ENCODE measurements around the gene HRH1. TPM values are rescaled to one million over a fixed set of nuclear protein-coding genes. Genes with fewer than 3 reads are reported as not detected.

The HRH1 gene
- total RNA-seq, 1 donor from 2014 or later, result 1.4 TPM

DNA sequence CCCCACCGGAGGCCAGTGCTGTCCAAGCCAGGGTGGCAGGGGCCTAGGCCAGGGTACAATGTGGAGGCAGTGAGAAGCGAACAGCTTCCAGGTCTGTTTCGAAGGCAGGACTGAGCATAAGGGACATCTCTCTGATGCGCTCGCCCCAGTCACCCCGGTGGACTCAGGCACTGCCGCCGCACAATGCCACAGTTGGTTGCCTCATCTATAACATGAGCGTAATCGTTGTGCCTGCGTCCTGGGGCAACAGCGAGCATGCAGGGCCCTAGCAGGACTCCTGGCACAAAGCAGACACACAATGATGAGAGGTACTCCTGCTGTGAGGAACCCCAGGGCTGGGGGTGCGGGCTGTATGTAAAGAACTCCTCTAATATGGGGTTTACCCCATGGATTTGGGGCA is 14.1 kb downstream of the HRH1 start:
- no peaks in the 10 kb centered on the region for H3K36me3 ChIP-seq
- TF ChIP-seq, protein P1, sequence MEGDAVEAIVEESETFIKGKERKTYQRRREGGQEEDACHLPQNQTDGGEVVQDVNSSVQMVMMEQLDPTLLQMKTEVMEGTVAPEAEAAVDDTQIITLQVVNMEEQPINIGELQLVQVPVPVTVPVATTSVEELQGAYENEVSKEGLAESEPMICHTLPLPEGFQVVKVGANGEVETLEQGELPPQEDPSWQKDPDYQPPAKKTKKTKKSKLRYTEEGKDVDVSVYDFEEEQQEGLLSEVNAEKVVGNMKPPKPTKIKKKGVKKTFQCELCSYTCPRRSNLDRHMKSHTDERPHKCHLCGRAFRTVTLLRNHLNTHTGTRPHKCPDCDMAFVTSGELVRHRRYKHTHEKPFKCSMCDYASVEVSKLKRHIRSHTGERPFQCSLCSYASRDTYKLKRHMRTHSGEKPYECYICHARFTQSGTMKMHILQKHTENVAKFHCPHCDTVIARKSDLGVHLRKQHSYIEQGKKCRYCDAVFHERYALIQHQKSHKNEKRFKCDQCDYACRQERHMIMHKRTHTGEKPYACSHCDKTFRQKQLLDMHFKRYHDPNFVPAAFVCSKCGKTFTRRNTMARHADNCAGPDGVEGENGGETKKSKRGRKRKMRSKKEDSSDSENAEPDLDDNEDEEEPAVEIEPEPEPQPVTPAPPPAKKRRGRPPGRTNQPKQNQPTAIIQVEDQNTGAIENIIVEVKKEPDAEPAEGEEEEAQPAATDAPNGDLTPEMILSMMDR (IDR thresholded peaks at IDR 0.05; ENCODE audit: borderline replicate concordance), result no peak
- peaks cover under 1% of the 10 kb centered on the region for H3K27me3 ChIP-seq (ENCODE audit: low read depth)
- no peak overlapping the region for H3K27ac ChIP-seq (replicated peaks)
- no peaks in the 10 kb centered on the region for H3K9me3 ChIP-seq (replicated peaks)
- DNase-seq, result no peak
- intact Hi-C loops (cut with micrococcal nuclease), result no loop called here
- peaks cover 13% of the 10 kb centered on the region for H3K4me1 ChIP-seq
- no peak overlapping the region for H3K4me3 ChIP-seq

DNA sequence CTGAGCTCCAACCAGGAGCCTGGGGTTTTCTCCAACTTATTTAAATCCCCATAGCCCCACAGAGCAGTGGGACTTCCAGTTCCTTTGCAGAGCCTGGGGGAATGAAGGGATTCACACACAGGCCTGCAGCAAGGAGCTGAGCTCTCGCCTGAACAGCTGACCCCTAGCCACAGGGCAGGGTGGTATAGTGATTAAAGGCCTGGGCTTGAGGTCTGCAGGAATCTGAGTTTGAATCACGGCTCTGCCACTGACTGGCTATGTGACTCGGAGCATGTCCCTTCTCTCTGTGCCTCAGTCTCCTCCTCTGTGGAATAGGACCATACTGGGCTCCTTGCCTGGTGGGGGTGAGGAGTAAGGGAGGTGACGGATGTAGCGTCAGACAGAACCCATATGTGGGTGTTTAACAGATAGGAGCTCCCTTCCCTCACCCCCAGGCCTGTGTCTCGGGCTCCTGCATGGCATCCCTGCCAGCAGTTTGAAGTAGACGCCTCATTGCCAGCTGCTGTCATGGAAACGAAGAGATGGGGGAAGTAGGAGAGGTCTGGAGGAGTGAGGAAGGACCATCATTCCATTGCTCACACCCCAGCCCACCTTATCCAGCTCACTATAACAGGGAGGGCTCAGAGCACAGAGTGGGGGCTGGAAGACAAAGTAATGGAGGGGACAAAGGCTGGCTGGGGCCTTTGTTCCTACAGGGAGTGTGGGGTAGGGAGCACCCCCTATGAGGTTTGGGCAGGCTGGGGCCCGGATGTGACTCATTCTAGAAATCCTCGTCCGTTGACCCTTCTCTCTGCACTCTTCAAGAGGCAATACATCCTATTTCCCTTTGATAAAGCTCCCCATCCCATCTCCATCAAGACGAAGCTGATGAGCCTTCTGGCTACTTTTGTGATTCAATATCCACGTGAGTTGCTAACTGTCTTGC is 14.8 kb downstream of the HRH1 start:
- Histone ChIP-seq H3K36me3 (no peaks in the 10 kb centered on the region), H3K27ac (replicated peaks) (no peak overlapping the region), H3K4me3 (no peak overlapping the region), H3K9me3 (replicated peaks) (no peaks in the 10 kb centered on the region), H3K27me3 (ENCODE audit: low read depth) (no peaks in the 10 kb centered on the region), H3K4me1 (peaks cover 13% of the 10 kb centered on the region)
- DNase-seq, result no peak
- TF ChIP-seq, protein P1 (IDR thresholded peaks at IDR 0.05; ENCODE audit: borderline replicate concordance), result no peak
- intact Hi-C loops (cut with micrococcal nuclease), result no loop called here

DNA sequence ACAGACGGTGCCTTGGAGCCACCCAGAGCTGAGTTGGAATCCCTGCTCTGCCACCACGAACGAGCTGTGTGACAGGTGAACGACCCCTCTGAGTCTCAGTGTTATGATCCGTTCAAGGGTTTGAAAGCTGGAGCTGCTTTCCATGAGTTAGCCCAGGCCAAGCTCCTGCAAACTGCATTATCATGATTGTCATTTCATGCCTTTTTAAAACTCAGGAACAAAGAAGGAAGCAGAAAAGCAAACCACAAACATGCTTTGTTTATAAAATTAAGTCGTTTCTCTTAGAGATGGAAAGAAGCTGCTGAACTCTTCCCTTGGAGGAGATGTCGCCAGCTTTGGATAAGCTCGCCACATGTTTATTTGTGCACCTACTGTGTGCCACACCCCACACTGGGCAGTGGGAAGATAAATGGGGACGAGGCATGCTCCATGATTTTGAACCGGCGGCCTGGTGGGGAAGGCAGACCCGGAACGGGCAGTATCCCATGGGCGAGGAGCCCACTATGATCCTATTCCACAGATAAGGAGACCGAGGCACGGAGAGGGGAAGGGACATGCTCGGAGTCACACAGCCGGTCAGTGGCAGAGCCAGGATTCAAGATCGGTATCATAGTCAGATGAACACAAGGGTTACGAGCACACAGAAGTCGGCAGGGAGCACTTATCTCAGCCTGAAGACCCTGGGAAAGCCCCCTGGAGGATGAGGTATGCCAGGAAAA is 15.9 kb downstream of the HRH1 start:
- Histone ChIP-seq H3K27me3 (ENCODE audit: low read depth) (no peaks in the 10 kb centered on the region), H3K9me3 (replicated peaks) (no peaks in the 10 kb centered on the region), H3K27ac (replicated peaks) (no peak overlapping the region), H3K4me1 (peaks cover 13% of the 10 kb centered on the region), H3K4me3 (no peak overlapping the region), H3K36me3 (no peaks in the 10 kb centered on the region)
- DNase-seq, result no peak
- TF ChIP-seq, protein P1 (IDR thresholded peaks at IDR 0.05; ENCODE audit: borderline replicate concordance), result no peak
- intact Hi-C loops (cut with micrococcal nuclease), result no loop called here

DNA sequence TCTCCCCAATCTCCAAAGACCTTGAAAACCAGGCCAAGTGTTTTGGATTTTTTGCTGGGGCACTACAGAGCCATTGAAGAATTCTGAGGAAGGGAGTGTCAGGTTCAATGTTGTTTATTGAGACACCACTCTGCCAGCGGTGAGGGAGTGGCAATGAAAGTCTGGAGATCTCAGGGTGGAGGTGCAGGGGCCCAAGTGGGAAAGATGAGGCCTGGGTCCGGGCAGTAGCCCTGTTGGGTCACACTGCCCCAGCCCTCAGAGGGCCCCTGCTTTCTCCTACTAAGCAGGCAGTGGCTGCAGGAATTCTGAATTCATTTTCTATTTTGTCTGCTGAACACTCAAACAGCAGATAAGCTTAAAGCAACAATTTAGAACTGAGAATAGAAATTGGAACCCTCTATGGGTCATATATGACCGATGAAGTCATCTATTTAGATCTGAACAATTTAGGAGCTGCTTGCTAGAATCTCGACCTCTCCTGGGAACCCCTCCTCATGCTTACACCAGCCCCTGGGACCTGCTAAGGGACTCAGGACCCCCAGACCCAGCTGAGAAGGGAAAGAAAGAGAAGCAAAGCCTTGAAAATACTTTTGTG is 17.9 kb downstream of the HRH1 start:
- no peaks in the 10 kb centered on the region for H3K36me3 ChIP-seq
- peaks cover 13% of the 10 kb centered on the region for H3K4me1 ChIP-seq
- DNase-seq, result no peak
- no peaks in the 10 kb centered on the region for H3K27me3 ChIP-seq (ENCODE audit: low read depth)
- H3K4me3 ChIP-seq, result no peak overlapping the region
- H3K27ac ChIP-seq (replicated peaks), result no peak overlapping the region
- intact Hi-C loops (cut with micrococcal nuclease), result no loop called here
- H3K9me3 ChIP-seq (replicated peaks), result no peaks in the 10 kb centered on the region
- TF ChIP-seq, protein P1 (IDR thresholded peaks at IDR 0.05; ENCODE audit: borderline replicate concordance), result no peak

DNA sequence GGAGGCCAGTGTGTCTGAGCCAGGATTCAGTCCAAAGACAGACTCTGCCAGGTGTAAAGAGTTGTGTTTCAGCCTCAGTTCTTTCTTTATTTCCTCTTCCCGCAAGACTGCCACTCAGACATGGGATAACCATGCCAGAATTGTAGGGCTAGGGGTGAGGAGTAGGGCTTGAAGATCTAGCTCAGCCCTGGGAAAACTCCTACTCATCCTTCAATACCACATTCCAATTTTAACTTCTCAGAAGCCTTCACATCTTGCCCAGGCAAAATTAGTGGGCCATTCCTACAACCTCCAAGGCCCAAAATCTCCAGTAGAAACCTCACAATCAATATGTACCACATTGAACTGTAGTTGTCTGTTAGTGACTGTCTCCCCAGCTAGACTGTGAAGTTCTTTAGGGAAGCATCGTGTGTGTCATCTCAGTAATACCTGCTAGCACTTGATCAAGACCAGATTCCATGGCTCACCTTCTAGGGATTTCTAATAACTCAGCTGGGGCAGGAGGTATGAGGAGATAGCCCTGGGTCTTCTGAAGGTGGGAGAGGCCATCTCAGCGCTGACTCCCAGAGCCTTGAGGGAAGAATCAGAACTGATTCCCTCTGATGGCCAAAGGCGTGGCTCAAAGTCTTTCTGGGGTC is 19.7 kb downstream of the HRH1 start:
- H3K36me3 ChIP-seq, result no peaks in the 10 kb centered on the region
- H3K4me1 ChIP-seq, result peaks cover 13% of the 10 kb centered on the region
- H3K27ac ChIP-seq (replicated peaks), result no peak overlapping the region
- DNase-seq, result no peak
- TF ChIP-seq, protein P1 (IDR thresholded peaks at IDR 0.05; ENCODE audit: borderline replicate concordance), result no peak
- H3K27me3 ChIP-seq (ENCODE audit: low read depth), result no peaks in the 10 kb centered on the region
- H3K4me3 ChIP-seq, result no peak overlapping the region
- intact Hi-C loops (cut with micrococcal nuclease), result no loop called here
- H3K9me3 ChIP-seq (replicated peaks), result no peaks in the 10 kb centered on the region
